DOHH2 (cell line): ENCODE measurements around the gene TOP2A.

Experiments used
- CTCF ChIP-seq: fragments of 200-600 bp; sonication (generic); IDR thresholded peaks from one replicate; pipeline ENCODE4 v1.5.1; 2014; ENCODE audit warnings: antibody characterized with exemption, mild to moderate bottlenecking, low read depth, low read length; ENCODE audit not compliant: poor library complexity, severe bottlenecking
- EZH2phosphoT487 ChIP-seq: fragments of 200-600 bp; sonication (generic); IDR thresholded peaks from 2 replicates; pipeline ENCODE4 v1.6.1; 2017; ENCODE audit warnings: borderline replicate concordance, mild to moderate bottlenecking, antibody characterized with exemption, low read length, moderate library complexity, mixed read lengths

- TF ChIP-seq CTCF: no peak
- TF ChIP-seq EZH2phosphoT487: no peak
These were observed 34.6 kb upstream of the TOP2A start for GRCh38 chr17:40452216-40452787.
